Loucy (cell line): ENCODE results near the gene PAK1.

Experiments
- H2AFZ ChIP-seq: fragments of 200-600 bp; sonication (generic); 2 replicates; pipeline ENCODE4 v1.6.0; 2016; ENCODE audit warnings: antibody characterized with exemption, mild to moderate bottlenecking, low read length, moderate library complexity
- H3F3A ChIP-seq: fragments of 200-600 bp; 2 replicates; pipeline ENCODE4 v1.6.0; 2016; ENCODE audit warnings: antibody characterized with exemption, low read depth, mild to moderate bottlenecking
- H3K27me3 ChIP-seq: fragments of 200-600 bp; sonication (generic); 2 replicates; pipeline ENCODE4 v1.6.1; 2014; ENCODE audit warnings: low read length, mild to moderate bottlenecking; ENCODE audit not compliant: insufficient read depth, poor library complexity, severe bottlenecking
- H3K36me3 ChIP-seq: fragments of 200-600 bp; sonication (generic); 2 replicates; pipeline ENCODE4 v1.6.1; 2016; ENCODE audit warnings: low read length; ENCODE audit not compliant: insufficient read depth
- H3K4me1 ChIP-seq: fragments of 200-600 bp; sonication (generic); 2 replicates; pipeline ENCODE4 v1.5.1; 2014; ENCODE audit warnings: low read length, mild to moderate bottlenecking; ENCODE audit not compliant: insufficient read depth, poor library complexity, severe bottlenecking
- H3K4me2 ChIP-seq: fragments of 200-600 bp; sonication (generic); 2 replicates; pipeline ENCODE4 v1.6.0; 2014; ENCODE audit warnings: antibody characterized with exemption, low read length, low read depth, mild to moderate bottlenecking; ENCODE audit not compliant: poor library complexity, severe bottlenecking
- H3K4me3 ChIP-seq: fragments of 200-600 bp; sonication (generic); 2 replicates; pipeline ENCODE4 v1.5.1; 2014; ENCODE audit warnings: low read length, mild to moderate bottlenecking, mixed read lengths; ENCODE audit not compliant: poor library complexity, severe bottlenecking
- H3K79me2 ChIP-seq: fragments of 200-600 bp; sonication (generic); 2 replicates; pipeline ENCODE4 v1.6.1; 2014; ENCODE audit warnings: low read length; ENCODE audit not compliant: insufficient read depth
- H3K9ac ChIP-seq: fragments of 200-600 bp; sonication (generic); 2 replicates; pipeline ENCODE4 v1.6.0; 2014; ENCODE audit warnings: mild to moderate bottlenecking, low read depth, low read length, moderate library complexity; ENCODE audit not compliant: poor library complexity, severe bottlenecking
- H3K9me2 ChIP-seq: fragments of 200-600 bp; sonication (generic); replicated peaks from 2 replicates; pipeline ENCODE4 v1.6.1; 2016; ENCODE audit warnings: low read depth, low read length, mixed read lengths
- H3K9me3 ChIP-seq: fragments of 200-600 bp; sonication (generic); 2 replicates; pipeline ENCODE4 v1.6.1; 2014; ENCODE audit warnings: mild to moderate bottlenecking, antibody characterized with exemption, low read length, low read depth; ENCODE audit not compliant: insufficient read depth
- H4K20me1 ChIP-seq: fragments of 200-600 bp; sonication (generic); 2 replicates; pipeline ENCODE4 v1.6.0; 2014; ENCODE audit warnings: antibody characterized with exemption, low read length, mild to moderate bottlenecking; ENCODE audit not compliant: insufficient read depth, poor library complexity, severe bottlenecking
- EZH2phosphoT487 ChIP-seq: fragments of 200-600 bp; IDR thresholded peaks from 2 replicates; pipeline ENCODE4 v1.6.1; 2018; ENCODE audit warnings: antibody characterized with exemption, mild to moderate bottlenecking, moderate library complexity, borderline replicate concordance
- TF ChIP-seq, protein P1 (sequence below): fragments of 200-600 bp; sonication (generic); conservative IDR thresholded peaks from 2 replicates; pipeline ENCODE4 v1.5.1; 2014; ENCODE audit warnings: mild to moderate bottlenecking, antibody characterized with exemption, low read length

Gene PAK1

DNA sequence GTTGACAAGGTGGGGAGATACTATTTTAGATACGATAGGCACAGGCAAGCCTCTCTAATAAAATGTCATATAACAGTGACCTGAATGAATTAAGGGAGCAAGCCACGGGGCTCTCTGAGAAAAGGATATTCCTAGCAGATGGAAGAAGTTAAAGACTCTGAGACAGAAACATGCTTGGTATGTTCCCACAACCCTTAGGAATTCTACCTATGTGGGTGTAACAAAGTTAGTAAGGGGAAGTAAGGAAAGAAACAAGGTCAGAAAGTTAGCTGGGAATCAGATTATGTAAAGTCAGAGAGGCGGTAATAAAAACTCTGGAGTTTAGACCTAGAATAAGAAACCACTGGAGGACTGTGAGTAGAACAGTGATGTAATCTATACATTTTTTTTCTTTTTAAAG lies 112.7 kb downstream of the PAK1 start:
- TF ChIP-seq, protein P1, sequence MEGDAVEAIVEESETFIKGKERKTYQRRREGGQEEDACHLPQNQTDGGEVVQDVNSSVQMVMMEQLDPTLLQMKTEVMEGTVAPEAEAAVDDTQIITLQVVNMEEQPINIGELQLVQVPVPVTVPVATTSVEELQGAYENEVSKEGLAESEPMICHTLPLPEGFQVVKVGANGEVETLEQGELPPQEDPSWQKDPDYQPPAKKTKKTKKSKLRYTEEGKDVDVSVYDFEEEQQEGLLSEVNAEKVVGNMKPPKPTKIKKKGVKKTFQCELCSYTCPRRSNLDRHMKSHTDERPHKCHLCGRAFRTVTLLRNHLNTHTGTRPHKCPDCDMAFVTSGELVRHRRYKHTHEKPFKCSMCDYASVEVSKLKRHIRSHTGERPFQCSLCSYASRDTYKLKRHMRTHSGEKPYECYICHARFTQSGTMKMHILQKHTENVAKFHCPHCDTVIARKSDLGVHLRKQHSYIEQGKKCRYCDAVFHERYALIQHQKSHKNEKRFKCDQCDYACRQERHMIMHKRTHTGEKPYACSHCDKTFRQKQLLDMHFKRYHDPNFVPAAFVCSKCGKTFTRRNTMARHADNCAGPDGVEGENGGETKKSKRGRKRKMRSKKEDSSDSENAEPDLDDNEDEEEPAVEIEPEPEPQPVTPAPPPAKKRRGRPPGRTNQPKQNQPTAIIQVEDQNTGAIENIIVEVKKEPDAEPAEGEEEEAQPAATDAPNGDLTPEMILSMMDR, result no peak
- TF ChIP-seq EZH2phosphoT487, result no peak
- Histone ChIP-seq H3K4me2 (no peak overlapping the region), H3K36me3 (peaks cover 17% of the 10 kb centered on the region; the same call in 1 of the 2 replicates), H3K4me1 (no peaks in the 10 kb centered on the region), H3F3A (no peaks in the 10 kb centered on the region), H3K27me3 (no peaks in the 10 kb centered on the region), H4K20me1 (no peaks in the 10 kb centered on the region), H3K79me2 (no peaks in the 10 kb centered on the region), H3K9me3 (no peaks in the 10 kb centered on the region), H2AFZ (no peak overlapping the region), H3K9me2 (no peaks in the 10 kb centered on the region), H3K9ac (no peak overlapping the region), H3K4me3 (no peak overlapping the region)

DNA sequence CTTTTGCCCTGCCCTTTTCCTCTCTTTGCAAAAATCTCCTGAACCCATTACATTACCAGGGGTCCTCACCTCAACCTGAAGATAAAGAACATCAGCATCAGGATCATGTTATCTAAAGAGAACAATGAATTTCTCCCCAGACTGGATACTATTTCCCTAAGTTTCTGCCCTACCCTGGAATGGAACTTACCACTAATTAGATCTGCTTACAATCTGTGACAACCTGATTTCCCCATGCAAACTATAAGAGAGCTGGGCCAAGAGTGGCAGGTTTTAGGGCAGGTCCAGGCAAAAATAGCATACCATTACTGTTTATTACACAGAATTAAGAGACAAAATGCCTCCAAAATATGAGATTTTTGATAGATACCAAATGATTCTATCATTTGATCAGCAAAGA lies 114.4 kb downstream of the PAK1 start:
- Histone ChIP-seq H4K20me1 (no peaks in the 10 kb centered on the region), H3K9ac (no peak overlapping the region), H2AFZ (no peak overlapping the region), H3K4me1 (no peaks in the 10 kb centered on the region), H3K9me3 (no peaks in the 10 kb centered on the region), H3K27me3 (no peaks in the 10 kb centered on the region), H3K4me3 (no peak overlapping the region), H3K4me2 (no peak overlapping the region), H3F3A (no peaks in the 10 kb centered on the region), H3K79me2 (no peaks in the 10 kb centered on the region), H3K36me3 (peaks cover 25% of the 10 kb centered on the region; the same call in 1 of the 2 replicates), H3K9me2 (no peaks in the 10 kb centered on the region)
- no peak for TF ChIP-seq EZH2phosphoT487
- TF ChIP-seq, protein P1, result no peak

DNA sequence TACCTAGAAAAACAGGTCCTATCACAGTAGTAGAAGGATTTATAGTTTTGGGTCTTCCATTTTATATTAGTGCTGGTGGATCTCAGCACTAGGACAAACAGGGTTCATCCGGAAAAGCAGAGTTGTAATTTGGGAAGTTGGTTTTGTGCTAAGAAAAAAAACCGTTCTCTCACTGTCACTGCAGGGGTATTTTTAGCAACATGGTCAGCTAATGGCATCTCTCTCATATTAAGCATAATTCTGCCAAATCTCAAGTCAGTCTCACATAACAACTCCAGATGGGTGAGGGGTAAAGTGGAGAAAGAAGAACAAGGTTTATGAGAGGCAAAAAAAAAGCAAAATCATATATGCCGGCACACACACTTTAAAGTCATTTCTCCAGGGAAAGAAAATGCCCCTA lies 120.8 kb downstream of the PAK1 start:
- Histone ChIP-seq H3K9me3 (no peaks in the 10 kb centered on the region), H3K79me2 (no peaks in the 10 kb centered on the region), H3K27me3 (no peaks in the 10 kb centered on the region), H2AFZ (no peak overlapping the region), H3K36me3 (peaks cover 40% of the 10 kb centered on the region; the same call in 1 of the 2 replicates), H3K4me3 (no peak overlapping the region), H3K9ac (no peak overlapping the region), H3K4me2 (no peak overlapping the region), H3F3A (no peaks in the 10 kb centered on the region), H3K4me1 (no peaks in the 10 kb centered on the region), H3K9me2 (no peaks in the 10 kb centered on the region), H4K20me1 (no peaks in the 10 kb centered on the region)
- TF ChIP-seq EZH2phosphoT487, result no peak
- TF ChIP-seq, protein P1, result no peak
